ENCODE results near the gene PLCE1. TPM values are rescaled to one million over a fixed set of nuclear protein-coding genes. Genes with fewer than 3 reads are reported as not detected.

The PLCE1 gene
- total RNA-seq, 6 experiments from 2014 or later: 0.41 to 0.74 (median 0.47) TPM

GRCh38 chr10:93994438-93994801 lies 689 bp downstream of the PLCE1 start:
- no peak for DNase-seq
- Mint-ChIP-seq H3K9me3 (no peaks in the 10 kb centered on the region), H3K36me3 (ENCODE audit: low read depth) (no peaks in the 10 kb centered on the region), H3K4me1 (ENCODE audit: low read depth) (peaks cover 35% of the 10 kb centered on the region), H3K27me3 (ENCODE audit: insufficient read depth) (peaks cover 9% of the 10 kb centered on the region), H3K27ac (no peak overlapping the region), H3K4me3 (peak overlapping the region; percentile 32)
- TF ChIP-seq CTCF (IDR thresholded peaks at IDR 0.05): no peak

GRCh38 chr10:93995182-93995581 lies 1.5 kb downstream of the PLCE1 start:
- Mint-ChIP-seq H3K27me3 (ENCODE audit: insufficient read depth) (peaks cover 11% of the 10 kb centered on the region), H3K27ac (no peak overlapping the region), H3K4me1 (ENCODE audit: low read depth) (peaks cover 40% of the 10 kb centered on the region), H3K36me3 (ENCODE audit: low read depth) (no peaks in the 10 kb centered on the region), H3K9me3 (no peaks in the 10 kb centered on the region), H3K4me3 (no peak overlapping the region)
- no peak for TF ChIP-seq CTCF (IDR thresholded peaks at IDR 0.05)
- DNase-seq: no peak

- peaks cover 14% of the 10 kb centered on the region for H3K27me3 Mint-ChIP-seq (ENCODE audit: insufficient read depth)
- no peak for TF ChIP-seq CTCF (IDR thresholded peaks at IDR 0.05)
- H3K4me1 Mint-ChIP-seq (ENCODE audit: low read depth): peaks cover 40% of the 10 kb centered on the region
- DNase-seq: peak; percentile 49
- H3K9me3 Mint-ChIP-seq: no peaks in the 10 kb centered on the region
- H3K27ac Mint-ChIP-seq: no peak overlapping the region
- H3K36me3 Mint-ChIP-seq (ENCODE audit: low read depth): no peaks in the 10 kb centered on the region
- H3K4me3 Mint-ChIP-seq: no peak overlapping the region
Observed at GRCh38 chr10:93995598-93996271, 2.0 kb downstream of the PLCE1 start.

- Mint-ChIP-seq H3K9me3 (no peaks in the 10 kb centered on the region), H3K4me3 (no peak overlapping the region), H3K27ac (no peak overlapping the region), H3K4me1 (ENCODE audit: low read depth) (peaks cover 33% of the 10 kb centered on the region), H3K36me3 (ENCODE audit: low read depth) (no peaks in the 10 kb centered on the region), H3K27me3 (ENCODE audit: insufficient read depth) (peaks cover 18% of the 10 kb centered on the region)
- no peak for TF ChIP-seq CTCF (IDR thresholded peaks at IDR 0.05)
- DNase-seq: no peak
Observed at GRCh38 chr10:93996551-93996950, 2.8 kb downstream of the PLCE1 start.

GRCh38 chr10:93997546-93997945 lies 3.8 kb downstream of the PLCE1 start:
- no peak for DNase-seq
- Mint-ChIP-seq H3K4me3 (no peak overlapping the region), H3K4me1 (ENCODE audit: low read depth) (peaks cover 23% of the 10 kb centered on the region), H3K27ac (no peak overlapping the region), H3K9me3 (no peaks in the 10 kb centered on the region), H3K36me3 (ENCODE audit: low read depth) (no peaks in the 10 kb centered on the region), H3K27me3 (ENCODE audit: insufficient read depth) (peaks cover 24% of the 10 kb centered on the region)
- TF ChIP-seq CTCF (IDR thresholded peaks at IDR 0.05): no peak
